A673 (cell line): Measurements from ENCODE around the gene AP2A1.

Source experiments
- EZH2 ChIP-seq: fragments of 200-600 bp; sonication (generic); IDR thresholded peaks from 2 replicates; pipeline ENCODE4 v1.6.1; 2017; ENCODE audit warnings: borderline replicate concordance, low read depth, mild to moderate bottlenecking, mixed read lengths, antibody characterized with exemption, low read length; ENCODE audit not compliant: poor library complexity, severe bottlenecking
- TF ChIP-seq, protein P1 (sequence below): fragments of 300-800, 200-600 bp; sonication (generic); conservative IDR thresholded peaks from 2 replicates; pipeline ENCODE4 v1.5.1; 2017; ENCODE audit warnings: low read depth, mild to moderate bottlenecking, antibody characterized with exemption, low read length, moderate library complexity, mixed read lengths

DNA sequence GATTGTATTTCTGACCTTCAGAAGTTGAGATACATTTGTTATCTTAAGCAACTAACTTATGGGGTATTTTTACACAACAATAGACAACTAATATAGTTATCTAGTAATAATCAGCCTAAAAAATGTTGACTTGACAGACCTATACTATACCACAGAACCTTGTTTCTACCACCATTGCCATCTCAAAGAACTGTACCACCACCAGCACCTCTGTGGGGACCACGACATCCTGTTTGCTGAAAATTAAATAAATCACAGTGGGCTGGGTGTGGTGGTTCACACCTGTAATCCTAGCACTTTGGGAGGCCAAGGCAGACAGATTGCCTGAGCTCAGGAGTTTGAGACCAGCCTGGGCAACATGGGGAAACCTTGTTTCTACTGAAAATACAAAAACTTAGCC lies 27.7 kb upstream of the AP2A1 start:
- TF ChIP-seq, protein P1, sequence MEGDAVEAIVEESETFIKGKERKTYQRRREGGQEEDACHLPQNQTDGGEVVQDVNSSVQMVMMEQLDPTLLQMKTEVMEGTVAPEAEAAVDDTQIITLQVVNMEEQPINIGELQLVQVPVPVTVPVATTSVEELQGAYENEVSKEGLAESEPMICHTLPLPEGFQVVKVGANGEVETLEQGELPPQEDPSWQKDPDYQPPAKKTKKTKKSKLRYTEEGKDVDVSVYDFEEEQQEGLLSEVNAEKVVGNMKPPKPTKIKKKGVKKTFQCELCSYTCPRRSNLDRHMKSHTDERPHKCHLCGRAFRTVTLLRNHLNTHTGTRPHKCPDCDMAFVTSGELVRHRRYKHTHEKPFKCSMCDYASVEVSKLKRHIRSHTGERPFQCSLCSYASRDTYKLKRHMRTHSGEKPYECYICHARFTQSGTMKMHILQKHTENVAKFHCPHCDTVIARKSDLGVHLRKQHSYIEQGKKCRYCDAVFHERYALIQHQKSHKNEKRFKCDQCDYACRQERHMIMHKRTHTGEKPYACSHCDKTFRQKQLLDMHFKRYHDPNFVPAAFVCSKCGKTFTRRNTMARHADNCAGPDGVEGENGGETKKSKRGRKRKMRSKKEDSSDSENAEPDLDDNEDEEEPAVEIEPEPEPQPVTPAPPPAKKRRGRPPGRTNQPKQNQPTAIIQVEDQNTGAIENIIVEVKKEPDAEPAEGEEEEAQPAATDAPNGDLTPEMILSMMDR, result no peak
- TF ChIP-seq EZH2, result no peak
